Hindlimb muscle (tissue), 1 donor: ENCODE results near the gene TLR2. TPM values are rescaled to one million over a fixed set of nuclear protein-coding genes. Genes with fewer than 3 reads are reported as not detected.
A peak's percentile ranks its signal among the peaks of the same experiment; 100 is the strongest.

Experiments
- DNase-seq: peaks from one replicate; pipeline ENCODE4 v3.0.0-alpha.2; 2013
- polyA plus RNA-seq: library from polyadenylated mRNA; unstranded; fragments of 120-200 nt; gene quantifications from one replicate; pipeline ENCODE4 v1.2.1, GENCODE V29; 2013; ENCODE audit not compliant: insufficient read length

Gene TLR2, protein sequence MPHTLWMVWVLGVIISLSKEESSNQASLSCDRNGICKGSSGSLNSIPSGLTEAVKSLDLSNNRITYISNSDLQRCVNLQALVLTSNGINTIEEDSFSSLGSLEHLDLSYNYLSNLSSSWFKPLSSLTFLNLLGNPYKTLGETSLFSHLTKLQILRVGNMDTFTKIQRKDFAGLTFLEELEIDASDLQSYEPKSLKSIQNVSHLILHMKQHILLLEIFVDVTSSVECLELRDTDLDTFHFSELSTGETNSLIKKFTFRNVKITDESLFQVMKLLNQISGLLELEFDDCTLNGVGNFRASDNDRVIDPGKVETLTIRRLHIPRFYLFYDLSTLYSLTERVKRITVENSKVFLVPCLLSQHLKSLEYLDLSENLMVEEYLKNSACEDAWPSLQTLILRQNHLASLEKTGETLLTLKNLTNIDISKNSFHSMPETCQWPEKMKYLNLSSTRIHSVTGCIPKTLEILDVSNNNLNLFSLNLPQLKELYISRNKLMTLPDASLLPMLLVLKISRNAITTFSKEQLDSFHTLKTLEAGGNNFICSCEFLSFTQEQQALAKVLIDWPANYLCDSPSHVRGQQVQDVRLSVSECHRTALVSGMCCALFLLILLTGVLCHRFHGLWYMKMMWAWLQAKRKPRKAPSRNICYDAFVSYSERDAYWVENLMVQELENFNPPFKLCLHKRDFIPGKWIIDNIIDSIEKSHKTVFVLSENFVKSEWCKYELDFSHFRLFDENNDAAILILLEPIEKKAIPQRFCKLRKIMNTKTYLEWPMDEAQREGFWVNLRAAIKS
- polyA plus RNA-seq: 4.6 TPM

DNA sequence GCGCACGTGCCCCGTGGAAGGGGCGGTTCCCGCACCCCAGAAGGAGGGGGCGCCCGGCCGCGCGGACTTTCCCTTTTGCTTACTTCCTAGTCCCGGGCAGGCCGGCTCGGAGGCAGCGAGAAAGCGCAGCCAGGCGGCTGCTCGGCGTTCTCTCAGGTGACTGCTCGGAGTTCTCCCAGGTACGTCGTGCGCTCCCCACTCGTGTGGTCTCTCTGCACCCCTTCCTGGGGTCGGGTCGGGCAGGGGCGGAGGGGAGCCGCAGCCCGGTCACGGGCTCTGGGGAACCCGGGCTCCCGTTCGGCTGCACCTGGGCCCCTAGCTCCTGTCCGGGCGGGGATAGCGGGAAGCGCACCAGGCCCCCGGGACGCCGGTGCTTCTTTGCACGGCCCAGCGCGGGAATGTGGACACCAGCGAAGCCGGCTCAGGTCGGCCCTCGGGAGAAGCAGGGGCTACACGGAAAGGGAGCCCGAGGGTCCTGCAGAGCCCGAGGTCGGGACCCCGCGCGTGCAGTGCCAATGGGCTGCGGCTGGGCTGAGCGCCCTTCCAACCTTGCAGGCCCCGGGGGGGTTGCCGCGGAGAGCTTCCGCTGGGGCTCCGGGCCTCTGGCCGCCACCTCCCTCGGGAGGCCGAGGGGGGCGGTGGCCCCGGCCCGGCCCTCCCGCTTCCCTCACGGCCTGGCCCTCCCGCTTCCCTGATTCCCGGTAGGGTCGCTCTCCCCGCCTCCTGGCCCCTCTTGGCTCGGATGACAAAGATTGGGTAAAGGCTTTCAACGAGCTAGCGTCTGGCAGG lies at the start of gene TLR2:
TLR2 (plus strand) TSS at position 99 of the 789 bp plus-strand sequence. CDS start 18,628 bp downstream, outside the sequence.
- peak; percentile 67 for DNase-seq

DNA sequence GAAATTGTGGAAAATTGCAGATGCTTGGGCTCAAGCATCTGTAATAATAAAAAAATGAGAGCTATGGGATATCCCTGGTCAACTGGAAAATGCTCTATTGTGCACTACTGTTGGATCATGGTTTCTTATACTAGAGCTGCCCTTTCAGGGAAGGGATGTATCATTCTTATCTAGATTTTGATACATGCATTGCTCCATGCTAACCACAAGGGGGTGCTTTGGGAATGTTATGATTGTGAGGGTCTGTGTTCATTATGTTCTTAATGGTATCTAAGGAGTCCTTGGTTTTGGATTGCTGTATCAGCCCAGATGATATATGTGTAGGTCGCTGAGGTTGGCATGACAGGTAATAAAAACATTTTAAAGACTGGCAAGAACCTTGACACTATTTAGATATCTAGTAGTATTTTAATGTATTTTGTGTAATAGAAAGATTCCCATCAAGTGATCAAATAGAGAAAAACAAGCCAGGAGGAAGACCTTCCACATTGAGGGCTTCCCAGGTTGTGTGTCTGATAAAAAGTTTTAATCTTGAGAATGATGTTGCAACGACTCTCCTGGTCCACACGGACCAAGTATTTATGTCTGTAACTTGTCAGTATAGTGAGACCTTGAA lies 49.2 kb upstream of the TLR2 start:
- DNase-seq: no peak

DNA sequence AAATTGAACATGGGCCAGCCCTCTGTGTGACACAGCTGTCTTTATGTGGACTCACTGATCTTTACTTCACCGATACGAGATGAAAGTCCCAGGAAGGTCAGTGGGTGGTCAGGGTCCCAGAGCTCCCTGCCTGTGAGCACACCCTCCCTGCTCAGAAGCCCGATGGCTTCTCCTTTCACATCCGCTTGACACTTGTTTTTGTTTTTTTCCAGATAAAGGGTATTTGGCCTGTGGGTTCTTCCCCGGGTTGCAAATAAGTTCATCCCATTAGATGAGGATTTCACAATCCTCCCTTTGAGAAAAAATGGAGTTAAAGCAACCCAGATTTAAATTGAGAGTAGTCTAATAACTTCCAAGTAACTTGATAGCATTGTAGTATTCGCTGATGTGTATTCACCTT lies 48.2 kb upstream of the TLR2 start:
- DNase-seq: no peak

DNA sequence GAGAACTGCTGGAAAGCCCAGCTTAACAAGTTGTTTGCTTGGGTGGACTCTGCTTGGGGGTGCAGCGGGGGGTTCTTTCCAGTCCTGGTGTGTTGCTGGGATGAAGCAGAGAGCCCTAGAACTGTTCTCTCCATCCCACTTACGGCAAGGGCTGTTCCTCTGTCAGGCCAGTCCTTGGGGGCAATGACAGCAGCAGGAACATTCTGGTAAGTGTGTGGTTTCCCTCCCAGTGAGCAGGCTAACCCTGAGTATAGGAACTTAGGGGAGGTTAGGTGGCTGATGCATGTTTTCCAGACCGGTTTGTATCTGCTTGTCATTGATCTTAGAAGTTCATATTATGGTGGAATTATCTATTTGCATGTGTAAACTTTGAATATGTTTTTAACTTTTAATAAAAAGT lies 46.9 kb upstream of the TLR2 start:
- DNase-seq: no peak

DNA sequence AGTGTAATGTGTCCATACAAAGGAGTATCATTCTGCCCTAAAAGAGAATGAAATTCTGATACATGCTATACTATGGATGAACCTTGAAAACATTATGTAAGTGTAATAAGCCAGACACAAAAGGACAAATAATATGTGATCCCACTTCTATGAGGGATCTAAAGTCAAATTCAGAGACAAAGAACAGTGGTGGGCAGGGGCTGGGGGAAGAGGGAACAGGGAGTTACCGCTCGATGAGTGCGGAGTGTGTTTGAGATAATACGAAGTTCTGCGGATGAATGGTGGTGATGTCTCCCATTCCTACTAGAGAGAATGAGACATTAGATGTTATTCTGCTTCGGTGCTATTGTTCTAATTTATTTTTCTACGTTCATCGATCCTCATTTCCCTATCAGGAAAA lies 46.1 kb upstream of the TLR2 start:
- DNase-seq: no peak

DNA sequence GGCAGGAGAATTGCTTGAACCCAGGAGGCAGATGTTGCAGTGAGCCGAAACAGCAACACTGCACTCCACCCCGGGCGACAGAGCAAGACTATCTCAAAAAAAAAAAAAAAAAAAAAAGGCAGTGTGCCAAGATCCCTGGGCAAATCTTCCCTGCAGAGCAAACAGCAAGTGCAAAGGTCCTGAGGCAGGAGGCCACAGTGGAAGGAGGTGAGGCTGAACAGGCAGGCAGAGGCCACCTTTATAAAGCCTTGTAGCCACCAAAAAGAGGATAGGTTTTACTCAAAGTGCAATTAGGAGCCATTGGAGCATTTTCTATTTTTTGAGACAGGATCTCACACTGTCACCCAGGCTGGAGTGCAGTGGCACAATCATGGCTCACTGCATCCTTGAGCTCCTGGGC lies 45.1 kb upstream of the TLR2 start:
- no peak for DNase-seq

DNA sequence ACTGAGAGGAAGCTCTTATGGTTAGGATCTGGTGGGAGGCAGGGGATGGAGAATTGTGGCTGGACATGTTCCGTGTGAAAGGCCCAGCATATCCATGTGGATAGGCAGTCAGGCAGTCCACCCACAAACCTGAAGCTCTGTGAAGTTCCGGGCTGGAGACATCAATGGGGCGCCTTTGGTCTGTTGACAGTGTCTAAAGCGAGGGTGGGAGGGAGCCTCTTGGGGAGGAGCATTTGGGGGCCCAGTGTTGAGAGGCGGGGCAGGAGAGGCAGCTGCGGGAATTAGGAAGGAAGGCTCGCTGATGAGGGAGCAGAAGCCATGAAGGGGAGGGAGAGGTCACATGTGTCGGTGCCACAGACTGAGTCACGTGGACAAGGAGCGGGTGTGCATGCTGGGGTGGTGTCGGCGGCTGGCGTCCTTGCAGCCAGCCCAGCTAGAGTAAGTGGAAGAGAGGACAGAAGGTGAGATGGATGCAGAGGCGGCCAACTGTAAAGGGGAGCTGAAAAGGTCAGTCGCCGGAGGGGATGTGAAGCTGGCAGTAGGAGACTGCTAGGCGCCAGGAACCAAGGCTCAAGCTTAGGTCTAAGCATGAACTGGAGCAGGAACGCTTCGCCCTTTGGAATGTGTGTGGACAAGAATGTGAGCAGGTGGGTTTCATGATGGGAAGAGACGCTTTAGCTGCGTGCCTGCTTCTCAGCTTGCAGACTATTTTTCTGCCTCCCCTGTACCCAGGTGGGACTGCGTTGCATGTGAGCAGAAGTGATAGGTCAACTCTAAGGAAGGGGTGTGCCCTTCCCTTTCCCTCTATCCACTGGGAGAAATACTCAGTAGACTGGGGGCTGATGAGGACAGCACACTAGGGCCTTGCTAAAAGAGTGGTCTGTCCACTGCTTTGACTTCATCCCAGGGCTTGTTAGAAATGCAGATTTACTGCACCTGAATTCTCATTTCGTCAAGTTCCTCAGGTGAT lies 44.0 kb upstream of the TLR2 start:
- DNase-seq: no peak

DNA sequence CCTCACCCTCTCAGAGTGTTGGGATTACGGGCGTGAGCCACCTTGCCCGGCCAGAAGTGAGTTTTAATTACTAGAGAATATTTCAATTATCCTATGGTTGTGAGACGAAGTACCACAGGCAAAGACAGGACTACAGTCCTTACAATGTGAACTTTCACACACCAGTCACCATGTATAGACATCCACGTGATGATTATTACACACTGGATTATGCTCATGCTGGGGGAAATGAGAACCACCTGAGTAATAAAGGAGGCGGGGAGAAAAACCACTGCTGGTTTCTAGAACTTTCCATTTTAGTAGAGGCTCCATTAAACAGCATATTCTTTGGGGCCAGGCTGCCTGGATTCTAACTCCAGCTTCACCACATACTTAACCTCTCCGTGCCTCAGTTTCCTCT lies 42.5 kb upstream of the TLR2 start:
- DNase-seq: no peak

DNA sequence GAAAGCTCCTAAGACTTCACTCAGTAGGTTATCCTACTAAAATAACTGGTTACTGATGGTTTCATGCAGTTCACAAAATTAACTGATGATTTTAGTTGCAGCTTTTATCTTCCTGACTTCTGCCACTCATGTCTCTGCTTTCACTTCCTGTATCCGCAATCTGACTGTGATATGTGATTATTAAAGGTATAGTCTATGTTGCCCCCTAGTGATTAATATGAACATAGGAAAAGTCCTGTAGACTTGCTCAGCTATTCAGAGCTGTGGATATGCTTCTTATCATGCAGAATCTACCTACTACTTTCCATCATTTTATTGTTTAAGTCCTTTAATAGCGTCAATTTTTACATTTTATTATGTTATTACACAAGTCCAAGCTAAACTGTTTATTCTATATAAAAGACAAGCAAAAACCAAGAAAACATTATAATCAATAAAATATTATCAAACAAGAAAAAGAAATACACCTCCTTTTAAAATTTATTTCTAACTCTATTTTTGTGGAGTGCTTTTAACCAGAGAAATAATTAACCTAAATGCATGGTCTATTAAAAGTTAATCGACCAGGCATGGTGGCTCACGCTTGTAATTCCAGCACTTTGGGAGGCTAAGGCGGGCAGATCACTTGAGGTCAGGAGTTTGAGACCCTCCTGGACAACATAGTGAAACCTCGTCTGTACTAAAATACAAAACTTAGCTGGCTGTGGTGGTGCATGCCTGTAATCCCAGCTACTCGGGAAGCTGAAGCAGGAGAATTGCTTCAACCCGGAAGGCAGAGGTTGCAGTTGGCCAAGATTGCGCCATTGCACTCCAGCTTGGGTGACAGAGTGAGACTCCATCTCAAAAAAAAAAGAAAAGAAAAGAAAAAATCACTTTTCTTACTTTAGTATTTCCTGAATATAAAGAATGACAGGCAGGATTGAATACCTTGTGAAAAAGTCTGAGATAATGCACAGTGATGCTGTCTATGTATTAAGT lies 40.4 kb upstream of the TLR2 start:
- DNase-seq: peak; percentile 28

DNA sequence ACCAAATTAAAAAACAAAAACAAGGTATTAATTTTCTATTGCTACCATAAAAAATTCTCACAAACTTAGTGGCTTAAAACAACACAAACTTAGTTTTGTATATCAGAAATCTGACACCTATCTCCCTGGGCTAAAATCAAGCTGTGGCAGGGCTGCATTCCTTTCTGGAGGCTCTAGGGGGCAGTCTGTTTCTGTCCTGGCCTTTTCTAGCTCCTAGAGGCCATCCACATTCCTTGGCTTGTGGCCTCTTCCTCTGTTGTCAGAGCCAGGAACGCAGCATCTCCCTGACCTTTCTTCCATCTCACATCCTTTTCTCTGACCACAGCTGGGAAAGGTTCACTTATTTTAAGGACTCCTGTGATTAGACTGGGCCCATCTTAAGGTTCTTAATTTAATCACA lies 38.9 kb upstream of the TLR2 start:
- no peak for DNase-seq

DNA sequence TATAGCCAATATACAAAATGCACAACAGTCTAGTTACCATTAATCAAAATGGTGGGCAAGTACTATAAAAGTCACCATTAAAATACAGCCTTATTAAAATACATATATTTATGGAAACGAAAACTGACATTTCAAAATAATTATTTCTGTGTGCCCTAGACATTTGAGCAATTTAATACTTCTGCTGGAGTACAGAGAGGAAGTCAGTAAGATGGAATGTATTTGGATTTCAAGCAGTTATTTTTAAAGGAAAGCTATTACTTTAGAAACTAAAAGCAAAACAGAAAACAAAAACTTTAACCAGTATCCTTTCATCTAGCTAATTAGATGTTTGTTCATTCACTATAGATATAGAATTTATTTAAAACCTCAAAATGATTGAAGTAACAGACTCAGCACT lies 37.8 kb upstream of the TLR2 start:
- DNase-seq: no peak

DNA sequence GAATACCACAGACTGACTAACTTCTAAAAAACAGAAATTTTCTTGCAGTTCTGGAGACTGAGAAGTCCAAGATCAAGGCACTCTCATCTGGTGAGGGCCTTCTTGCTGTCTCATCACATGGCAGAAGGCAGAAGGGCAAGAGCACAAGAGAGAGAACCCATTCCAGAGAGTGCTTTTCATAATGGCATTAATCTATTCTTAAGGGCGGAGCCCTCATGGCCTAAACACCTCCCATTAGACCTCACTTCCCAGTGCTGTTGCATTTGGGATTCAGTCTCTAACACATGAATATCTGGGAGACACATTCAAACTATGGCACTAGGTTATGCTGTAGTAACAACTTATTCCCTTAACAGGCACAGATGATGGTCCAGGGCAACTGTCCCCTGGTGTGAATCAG lies 37.1 kb upstream of the TLR2 start:
- no peak for DNase-seq

DNA sequence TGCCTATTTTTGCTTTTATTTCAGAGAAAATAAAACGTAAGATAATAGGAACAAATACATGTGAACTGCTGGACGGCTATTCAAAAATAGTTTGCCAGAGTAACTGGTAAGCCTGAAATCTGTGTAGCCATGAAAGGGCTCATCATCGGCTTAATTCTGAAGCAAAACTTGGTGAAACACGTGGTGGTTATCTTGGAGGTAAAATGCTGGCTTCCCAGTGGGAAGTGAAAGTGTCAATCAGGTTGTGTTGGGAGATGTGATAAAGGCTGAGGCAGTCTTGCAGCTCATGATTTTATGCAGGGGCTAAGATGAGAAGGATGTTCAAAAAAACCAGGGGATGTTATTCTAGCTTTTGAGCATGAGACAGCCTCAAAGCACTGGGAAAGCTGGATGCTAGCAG lies 36.1 kb upstream of the TLR2 start:
- no peak for DNase-seq

DNA sequence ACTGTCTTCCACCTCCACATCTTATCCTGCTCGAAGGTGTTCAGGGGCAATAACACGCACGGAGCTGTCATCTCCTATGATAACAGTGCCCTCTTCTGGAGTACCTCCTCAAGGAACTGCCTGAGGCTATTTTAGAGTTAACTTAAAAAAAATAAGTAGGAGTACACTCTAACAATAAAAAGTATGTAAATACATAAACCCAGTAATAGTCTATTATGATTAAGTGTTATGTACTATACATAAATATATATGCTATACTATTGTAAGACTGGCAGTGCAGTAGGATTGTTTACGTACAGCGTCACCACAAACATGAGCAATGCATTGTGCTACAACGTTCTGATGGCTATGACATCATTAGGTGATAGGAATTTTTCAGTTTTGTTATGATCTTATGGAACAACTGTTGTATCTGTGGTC lies 34.5 kb upstream of the TLR2 start:
- no peak for DNase-seq

DNA sequence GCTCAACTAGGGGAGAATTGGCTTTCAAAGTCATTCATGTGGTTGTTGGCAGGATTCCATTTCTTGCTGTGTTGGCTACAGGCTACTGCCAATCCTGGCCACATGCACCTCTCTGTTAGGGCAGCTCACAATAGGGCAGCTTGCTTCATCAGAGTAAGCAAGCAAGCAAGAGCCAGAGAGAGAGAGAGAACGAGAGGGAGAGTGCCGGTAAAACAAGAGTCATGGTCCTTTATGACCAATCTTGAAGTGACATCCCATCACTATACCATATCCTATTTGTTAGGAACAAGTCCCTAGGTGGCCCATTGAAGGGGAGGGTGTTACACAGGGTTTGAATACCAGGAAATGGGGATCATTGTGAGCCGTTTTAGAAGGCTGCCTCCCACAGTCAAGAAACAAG lies 33.0 kb upstream of the TLR2 start:
- no peak for DNase-seq

DNA sequence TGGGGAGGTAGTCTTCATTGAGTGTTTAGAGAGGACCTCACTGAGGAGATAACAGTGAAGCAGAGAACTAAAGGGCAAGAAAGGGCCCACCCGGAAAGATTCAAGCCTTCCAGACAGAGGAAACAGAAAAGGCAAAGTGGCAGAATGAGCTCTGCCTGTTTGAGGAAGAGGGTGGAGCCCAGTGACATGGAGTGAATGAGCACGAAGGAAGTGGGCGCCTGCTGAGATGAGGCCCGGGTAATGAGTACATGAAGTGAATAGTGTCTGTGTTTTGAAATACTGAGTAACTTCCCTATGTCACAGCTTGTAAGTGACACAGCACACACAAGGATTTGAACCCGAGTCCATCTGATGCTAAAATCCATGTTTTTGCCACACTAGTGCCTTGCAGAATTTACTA lies 32.5 kb upstream of the TLR2 start:
- DNase-seq: no peak

DNA sequence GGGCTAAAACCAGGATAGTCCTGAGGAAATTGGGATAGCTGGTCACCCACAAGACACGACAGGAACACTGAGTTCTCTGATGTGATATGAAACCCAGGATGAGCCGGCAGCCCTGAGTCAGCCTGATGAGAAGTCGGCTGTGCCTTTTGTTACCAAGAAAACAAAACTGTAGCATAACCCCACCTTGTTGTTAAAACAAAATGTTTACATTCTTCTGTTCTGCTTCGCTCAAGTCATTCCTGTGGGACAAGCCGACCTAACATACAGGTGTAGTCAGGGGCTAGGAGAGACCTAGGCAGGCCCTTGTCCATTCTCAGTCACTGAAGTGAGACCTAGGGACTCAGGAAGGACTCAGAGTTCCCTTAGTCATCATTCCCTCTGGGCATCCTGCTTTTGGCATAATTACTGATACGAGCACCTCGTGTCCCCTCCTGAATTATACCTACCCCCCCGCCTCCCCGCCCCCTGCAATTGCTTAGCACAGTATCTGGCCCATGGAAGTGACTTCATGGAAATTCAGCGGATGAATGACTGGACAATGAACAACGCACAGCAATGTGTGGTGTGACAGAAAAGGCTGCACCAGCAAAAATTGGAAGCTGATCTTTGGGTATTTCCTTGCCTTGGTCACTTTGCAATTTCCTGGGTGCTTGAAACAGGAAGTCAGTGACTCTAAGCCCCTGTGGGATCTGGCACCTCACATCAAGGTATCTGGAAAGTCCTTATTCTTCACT lies 31.9 kb upstream of the TLR2 start:
- peak; percentile 10 for DNase-seq

DNA sequence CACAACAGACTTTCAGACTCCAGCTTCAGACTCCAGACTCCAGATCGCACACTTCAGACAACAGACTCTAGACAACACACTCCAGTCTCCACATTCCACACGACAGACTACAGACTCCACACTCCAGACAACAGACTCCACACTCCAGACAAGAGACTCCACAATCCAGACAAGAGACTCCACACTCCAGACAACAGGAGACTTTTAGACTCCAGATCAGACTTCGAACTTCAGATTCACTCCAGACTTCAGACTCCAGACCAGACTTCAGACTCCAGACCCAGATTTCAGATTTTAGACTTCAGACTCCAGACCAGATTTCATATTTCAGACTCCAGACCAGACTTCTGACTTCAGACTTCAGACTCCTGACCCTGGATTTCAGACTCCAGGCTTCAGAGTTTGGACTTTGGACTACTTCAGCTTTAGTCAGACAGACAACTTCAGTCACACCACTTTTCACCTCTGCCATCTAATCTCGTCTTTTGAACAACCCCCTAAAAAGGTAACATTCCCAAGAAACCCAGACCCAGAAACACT lies 29.0 kb upstream of the TLR2 start:
- DNase-seq: no peak

DNA sequence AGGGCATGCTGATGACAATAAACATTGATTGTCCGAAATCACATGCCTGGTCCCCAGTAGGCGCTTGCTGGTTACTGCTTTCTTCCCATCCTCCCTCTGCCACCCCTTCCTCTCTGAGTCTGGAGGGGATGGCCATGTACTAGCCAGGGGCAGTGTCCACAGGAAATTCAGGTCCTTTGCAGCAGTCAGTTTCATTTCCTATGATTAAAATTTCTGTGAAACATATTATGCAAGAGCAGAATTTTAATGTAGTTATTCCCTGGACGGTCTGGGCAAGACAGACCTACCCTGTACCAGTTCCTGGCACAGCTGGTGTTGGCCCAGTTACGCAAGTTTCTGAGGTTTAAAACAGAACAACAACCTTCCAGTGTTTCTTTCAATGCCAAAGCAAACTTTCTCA lies 28.2 kb upstream of the TLR2 start:
- no peak for DNase-seq
